NCI-H82 (cell line): ENCODE data around the gene FTSJ1.
"Not testable (repeated sequence)": the region's sequence is repeated elsewhere in the genome, so short reads cannot be mapped to it uniquely, and the experiment has no call there.

Experiments
- DNase-seq: peaks from one replicate; lab custom pipeline; 2025; lab: John Stamatoyannopoulos, UW

FTSJ1 gene

DNA sequence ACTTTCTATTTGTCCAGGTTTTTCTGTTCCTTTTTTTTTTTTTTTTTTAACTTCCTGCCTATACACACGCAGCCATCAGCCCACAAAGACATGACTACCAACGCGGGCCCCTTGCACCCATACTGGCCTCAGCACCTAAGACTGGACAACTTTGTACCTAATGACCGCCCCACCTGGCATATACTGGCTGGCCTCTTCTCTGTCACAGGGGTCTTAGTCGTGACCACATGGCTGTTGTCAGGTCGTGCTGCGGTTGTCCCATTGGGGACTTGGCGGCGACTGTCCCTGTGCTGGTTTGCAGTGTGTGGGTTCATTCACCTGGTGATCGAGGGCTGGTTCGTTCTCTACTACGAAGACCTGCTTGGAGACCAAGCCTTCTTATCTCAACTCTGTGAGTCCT, 47.7 kb downstream of the FTSJ1 start:
- DNase-seq = no peak

- not testable (repeated sequence) for DNase-seq
Observed at GRCh38 chrX:48525853-48526252, 49.9 kb downstream of the FTSJ1 start.

DNA sequence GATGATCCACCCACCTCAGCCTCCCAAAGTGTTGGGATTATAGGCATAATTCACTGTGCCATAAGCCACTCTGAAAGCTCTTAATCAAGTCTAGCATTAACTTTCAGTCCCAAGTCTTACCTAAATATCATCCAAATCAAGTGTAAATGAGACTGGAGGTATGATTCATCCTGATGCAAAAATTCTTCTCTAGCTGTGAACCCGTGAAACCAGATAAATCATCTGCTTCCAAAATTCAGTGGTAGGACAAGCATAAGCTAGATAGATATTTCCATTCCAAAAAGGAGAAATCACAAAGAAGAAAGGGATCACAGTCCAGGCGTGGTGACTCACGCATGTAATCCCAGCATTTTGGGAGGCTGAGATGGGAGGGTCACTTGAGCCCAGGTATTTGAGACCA, 54.7 kb downstream of the FTSJ1 start:
- no peak for DNase-seq

- peak; percentile 6 for DNase-seq
Observed at GRCh38 chrX:48531358-48531959, 55.5 kb downstream of the FTSJ1 start.

DNA sequence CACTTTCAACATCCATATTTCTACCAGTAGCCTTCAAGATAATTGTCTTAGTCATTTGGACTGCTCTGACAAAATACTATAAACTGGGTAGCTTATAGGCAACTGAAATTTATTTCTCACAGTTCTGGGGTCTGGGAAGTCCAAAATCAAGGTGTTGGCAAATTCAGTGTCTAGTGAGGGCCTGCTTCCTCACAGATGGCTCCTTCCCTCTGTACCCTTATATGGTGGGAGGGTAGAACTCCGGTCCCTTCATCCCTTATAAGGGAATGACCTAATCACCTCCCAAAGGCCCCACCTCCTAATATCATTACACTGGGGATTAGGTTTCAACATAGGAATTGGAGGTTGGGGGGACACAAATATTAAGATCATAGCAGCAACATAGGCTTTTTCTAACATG, 56.2 kb downstream of the FTSJ1 start:
- peak; percentile 72 for DNase-seq

- DNase-seq = peak; percentile 6
Observed at GRCh38 chrX:48533165-48533564, 57.2 kb downstream of the FTSJ1 start.
